Activated B cell treated with CpG ODN at 0.5 μM for 24 hours (primary cell): ENCODE results near the gene TRIM17. TPM values are rescaled to one million over a fixed set of nuclear protein-coding genes. Genes with fewer than 3 reads are reported as not detected.
"Not testable (repeated sequence)": the region's sequence is repeated elsewhere in the genome, so short reads cannot be mapped to it uniquely, and the experiment has no call there.

Source experiments
- ATAC-seq: fragments of 200-7000 bp; cut with Tn5 transposase; one replicate; pipeline ENCODE4 v1.10.0; 2021; ENCODE audit warnings: low read depth, mild to moderate bottlenecking, moderate library complexity
- CTCF ChIA-PET: fragments of 350-600 bp; sonication (Branson Sonifier 250); formaldehyde crosslinking; loops from one replicate; lab custom pipeline; 2021; ENCODE audit warnings: antibody characterized with exemption; lab: Charles Lee
- POLR2A ChIA-PET: fragments of 350-600 bp; sonication (Branson Sonifier 250); formaldehyde crosslinking; loops from one replicate; lab custom pipeline; 2021; ENCODE audit warnings: antibody characterized with exemption; lab: Charles Lee
- DNase-seq: peaks from one replicate; pipeline ENCODE4 v3.0.0; 2022
- H3K27ac Mint-ChIP-seq: one replicate; pipeline ENCODE4 v1.8.0; 2020; ENCODE audit warnings: mixed read lengths
- H3K27me3 Mint-ChIP-seq: one replicate; pipeline ENCODE4 v1.8.0; 2021; ENCODE audit warnings: mixed read lengths
- H3K36me3 Mint-ChIP-seq: one replicate; pipeline ENCODE4 v1.8.0; 2021; ENCODE audit warnings: low read depth, mixed read lengths
- H3K4me1 Mint-ChIP-seq: one replicate; pipeline ENCODE4 v1.8.0; 2021; ENCODE audit warnings: mixed read lengths
- H3K4me3 Mint-ChIP-seq: one replicate; pipeline ENCODE4 v1.8.0; 2020; ENCODE audit warnings: mild to moderate bottlenecking, mixed read lengths
- H3K9me3 Mint-ChIP-seq: one replicate; pipeline ENCODE4 v1.8.0; 2020; ENCODE audit warnings: mixed read lengths
- CTCF ChIP-seq: fragments of 200-600 bp; IDR thresholded peaks from one replicate; pipeline ENCODE4 v1.8.0; 2022; ENCODE audit warnings: antibody characterized with exemption, mild to moderate bottlenecking
- intact Hi-C: fragments of 100-400 bp; cut with micrococcal nuclease; formaldehyde crosslinking; loops from one replicate; pipeline ENCODE4 v1.15.1; 2024
- total RNA-seq: library from RNA; stranded (reverse); gene quantifications from 2 replicates; pipeline ENCODE4 v1.2.3, GENCODE V29; 2022

The TRIM17 gene
- total RNA-seq, 1 donor from 2014 or later, result not detected

GRCh38 chr1:228443395-228443794 lies 26.7 kb upstream of the TRIM17 start:
- CTCF ChIA-PET, result no interaction called here

GRCh38 chr1:228440761-228441500 lies 24.3 kb upstream of the TRIM17 start:
- CTCF ChIA-PET, result no interaction called here
- ATAC-seq (no peak), DNase-seq (no peak)
- TF ChIP-seq CTCF, result no peak
- H3K27ac Mint-ChIP-seq, result no peak overlapping the region
- H3K27me3 Mint-ChIP-seq, result peaks cover 76% of the 10 kb centered on the region
- H3K36me3 Mint-ChIP-seq, result no peaks in the 10 kb centered on the region
- H3K4me1 Mint-ChIP-seq, result peaks cover 9% of the 10 kb centered on the region
- no peaks in the 10 kb centered on the region for H3K9me3 Mint-ChIP-seq
- POLR2A ChIA-PET, result no interaction called here
- H3K4me3 Mint-ChIP-seq, result no peak overlapping the region
- intact Hi-C loops, result no loop called here

More at GRCh38 chr1:228443395-228443794, 26.7 kb upstream of the TRIM17 start:
- Mint-ChIP-seq H3K4me1 (peaks cover 13% of the 10 kb centered on the region), H3K4me3 (no peak overlapping the region), H3K27ac (no peak overlapping the region), H3K36me3 (no peaks in the 10 kb centered on the region), H3K27me3 (peaks cover 82% of the 10 kb centered on the region), H3K9me3 (no peaks in the 10 kb centered on the region)
- intact Hi-C loops, result no loop called here
- no peak for TF ChIP-seq CTCF
- POLR2A ChIA-PET, result no interaction called here
- ATAC-seq, result no peak
- DNase-seq, result no peak

GRCh38 chr1:228438266-228438665 lies 21.6 kb upstream of the TRIM17 start:
- TF ChIP-seq CTCF, result no peak
- ATAC-seq (no peak), DNase-seq (no peak)
- Mint-ChIP-seq H3K27me3 (peaks cover 61% of the 10 kb centered on the region), H3K27ac (no peak overlapping the region), H3K36me3 (no peaks in the 10 kb centered on the region), H3K9me3 (no peaks in the 10 kb centered on the region), H3K4me3 (no peak overlapping the region), H3K4me1 (no peaks in the 10 kb centered on the region)
- CTCF ChIA-PET, result no interaction called here
- intact Hi-C loops, result no loop called here
- POLR2A ChIA-PET, result no interaction called here

- Mint-ChIP-seq H3K27ac (no peak overlapping the region), H3K4me1 (no peaks in the 10 kb centered on the region), H3K36me3 (no peaks in the 10 kb centered on the region), H3K27me3 (peaks cover 61% of the 10 kb centered on the region), H3K4me3 (no peak overlapping the region), H3K9me3 (no peaks in the 10 kb centered on the region)
- no peak for TF ChIP-seq CTCF
- CTCF ChIA-PET, result no interaction called here
- POLR2A ChIA-PET, result no interaction called here
- DNase-seq, result no peak
- intact Hi-C loops, result no loop called here
- no peak for ATAC-seq
These were observed 20.8 kb upstream of the TRIM17 start for GRCh38 chr1:228437424-228437962.

- no peak for DNase-seq
- intact Hi-C loops, result no loop called here
- H3K9me3 Mint-ChIP-seq, result no peaks in the 10 kb centered on the region
- no peaks in the 10 kb centered on the region for H3K4me1 Mint-ChIP-seq
- H3K27me3 Mint-ChIP-seq, result peaks cover 56% of the 10 kb centered on the region
- no peak for TF ChIP-seq CTCF
- H3K27ac Mint-ChIP-seq, result no peak overlapping the region
- no peaks in the 10 kb centered on the region for H3K36me3 Mint-ChIP-seq
- no peak for ATAC-seq
- CTCF ChIA-PET, result no interaction called here
- no peak overlapping the region for H3K4me3 Mint-ChIP-seq
- POLR2A ChIA-PET, result no interaction called here
These were observed 18.0 kb upstream of the TRIM17 start for GRCh38 chr1:228434689-228435088.

- H3K27ac Mint-ChIP-seq, H3K4me3 Mint-ChIP-seq, H3K4me1 Mint-ChIP-seq, H3K36me3 Mint-ChIP-seq, POLR2A ChIA-PET, CTCF ChIA-PET, intact Hi-C loops, H3K9me3 Mint-ChIP-seq, ATAC-seq, DNase-seq: not testable (repeated sequence)
- H3K27me3 Mint-ChIP-seq, result peaks cover 52% of the 10 kb centered on the region
These were observed 16.8 kb upstream of the TRIM17 start for GRCh38 chr1:228433337-228434053.
